ENCODE results near the gene CCDC97.
"Not testable (repeated sequence)": the region's sequence is repeated elsewhere in the genome, so short reads cannot be mapped to it uniquely, and the experiment has no call there.

The CCDC97 gene

GRCh38 chr19:41341669-41342490 lies 31.9 kb downstream of the CCDC97 start:
- DNase-seq: no peak

- DNase-seq: no peak
Measured at GRCh38 chr19:41344162-41344561, 34.2 kb downstream of the CCDC97 start.

- DNase-seq: not testable (repeated sequence)
Measured at GRCh38 chr19:41346916-41347315, 36.9 kb downstream of the CCDC97 start.

- no peak for DNase-seq
Measured at GRCh38 chr19:41350735-41351338, 40.9 kb downstream of the CCDC97 start.

- peak; percentile 89 for DNase-seq
Measured at GRCh38 chr19:41351339-41352245, 41.6 kb downstream of the CCDC97 start.

- no peak for DNase-seq
Measured at GRCh38 chr19:41352279-41352608, 42.3 kb downstream of the CCDC97 start.

- peak; percentile 84 for DNase-seq
Measured at GRCh38 chr19:41352609-41353465, 42.9 kb downstream of the CCDC97 start.

GRCh38 chr19:41353466-41354342 lies 43.7 kb downstream of the CCDC97 start, which contains the start of gene TGFB1:
Gene TGFB1, minus strand, starts transcription at chr19:41353922. Its CDS starts 878 bp downstream, at chr19:41353044.
- peak; percentile 93 for DNase-seq

GRCh38 chr19:41354343-41354953 lies 44.5 kb downstream of the CCDC97 start:
- no peak for DNase-seq

GRCh38 chr19:41355035-41355434 lies 45.1 kb downstream of the CCDC97 start:
- DNase-seq: no peak

- no peak for DNase-seq
Measured at GRCh38 chr19:41355802-41356201, 45.8 kb downstream of the CCDC97 start.

- peak; percentile 40 for DNase-seq
Measured at GRCh38 chr19:41356984-41357739, 47.2 kb downstream of the CCDC97 start.

- no peak for DNase-seq
Measured at GRCh38 chr19:41357746-41358145, 47.8 kb downstream of the CCDC97 start.

- no peak for DNase-seq
Measured at GRCh38 chr19:41359741-41360140, 49.8 kb downstream of the CCDC97 start.

- DNase-seq: no peak
Measured at GRCh38 chr19:41362143-41362847, 52.3 kb downstream of the CCDC97 start.

- DNase-seq: no peak
Measured at GRCh38 chr19:41363371-41363752, 53.4 kb downstream of the CCDC97 start.

- DNase-seq: peak; percentile 99
Measured at GRCh38 chr19:41363753-41364523, 54.0 kb downstream of the CCDC97 start, which contains the start of gene B9D2. Gene B9D2, minus strand, starts transcription at chr19:41364149. Its CDS starts 630 bp downstream, at chr19:41363519.
